SK-N-SH (cell line): ENCODE measurements around the gene TBX6.

Experiments used
- CHD2 ChIP-seq: fragments of 150-350 bp; IDR thresholded peaks from 2 replicates; pipeline ENCODE4 v1.6.1; 2018; ENCODE audit warnings: low read length; ENCODE audit not compliant: partially characterized antibody
- CTCF ChIP-seq: fragments of 200-600 bp; sonication (generic); IDR thresholded peaks from 2 replicates; pipeline ENCODE4 v1.6.1; 2017; ENCODE audit warnings: antibody characterized with exemption, mild to moderate bottlenecking, moderate library complexity
- JUND ChIP-seq: IDR thresholded peaks from 2 replicates; pipeline ENCODE4 v1.4.0; 2012
- PBX3 ChIP-seq: IDR thresholded peaks from 2 replicates; pipeline ENCODE4; 2012

GRCh38 chr16:30131869-30132475 lies 40.2 kb upstream of the TBX6 start:
- no peak for TF ChIP-seq CTCF
- TF ChIP-seq CHD2: no peak
- TF ChIP-seq PBX3: no peak
- no peak for TF ChIP-seq JUND
